ENCODE data around the gene FRMPD4. TPM values are rescaled to one million over a fixed set of nuclear protein-coding genes. Genes with fewer than 3 reads are reported as not detected.
A peak's percentile ranks its signal among the peaks of the same experiment; 100 is the strongest.

FRMPD4 gene
- total and polyA plus RNA-seq, 2 experiments from 2014 or later: 0.19 to 0.80 TPM

DNA sequence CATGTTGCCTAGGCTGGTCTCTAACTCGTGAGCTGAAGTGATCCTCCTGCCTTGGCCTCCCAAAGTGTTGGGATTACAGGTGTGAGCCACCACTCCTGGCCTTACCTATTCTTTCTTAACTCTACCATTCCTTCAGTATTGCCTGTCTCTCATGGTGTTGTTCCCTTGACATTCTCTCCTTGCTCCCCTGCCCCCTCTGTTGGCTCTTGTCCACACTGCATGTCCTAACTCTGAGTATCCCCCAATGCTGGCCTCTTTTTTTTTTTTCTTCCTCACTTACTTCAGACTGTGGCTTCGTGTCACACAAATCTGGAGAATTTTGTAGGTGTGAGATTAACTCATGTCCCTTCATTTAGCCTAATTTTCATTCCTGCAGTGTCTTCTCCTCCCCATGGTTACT, 22.9 kb upstream of the FRMPD4 start:
- H3K27ac ChIP-seq (ENCODE audit: low read depth): no peak overlapping the region
- no peaks in the 10 kb centered on the region for H3K9me2 ChIP-seq (ENCODE audit: insufficient read depth)
- Mint-ChIP-seq H3K9me3 (no peaks in the 10 kb centered on the region), H3K27ac (no peak overlapping the region), H3K36me3 (ENCODE audit: low read depth) (no peaks in the 10 kb centered on the region), H3K27me3 (ENCODE audit: insufficient read depth, low read depth, poor library complexity) (peaks cover 1% of the 10 kb centered on the region), H3K4me3 (no peak overlapping the region), H3K4me1 (no peaks in the 10 kb centered on the region)
- no peak overlapping the region for H3K4me2 ChIP-seq
- H4K20me1 ChIP-seq (replicated peaks; ENCODE audit: insufficient read depth): no peaks in the 10 kb centered on the region
- ATAC-seq (peak; percentile 77), DNase-seq (ENCODE audit: low spot score) (peak; percentile 66)
- H3K4me1 ChIP-seq (ENCODE audit: insufficient read depth): no peaks in the 10 kb centered on the region
- no peaks in the 10 kb centered on the region for H3K36me3 ChIP-seq (ENCODE audit: insufficient read depth)
- H3K79me2 ChIP-seq (replicated peaks; ENCODE audit: insufficient read depth): no peaks in the 10 kb centered on the region
- TF ChIP-seq, protein P1, sequence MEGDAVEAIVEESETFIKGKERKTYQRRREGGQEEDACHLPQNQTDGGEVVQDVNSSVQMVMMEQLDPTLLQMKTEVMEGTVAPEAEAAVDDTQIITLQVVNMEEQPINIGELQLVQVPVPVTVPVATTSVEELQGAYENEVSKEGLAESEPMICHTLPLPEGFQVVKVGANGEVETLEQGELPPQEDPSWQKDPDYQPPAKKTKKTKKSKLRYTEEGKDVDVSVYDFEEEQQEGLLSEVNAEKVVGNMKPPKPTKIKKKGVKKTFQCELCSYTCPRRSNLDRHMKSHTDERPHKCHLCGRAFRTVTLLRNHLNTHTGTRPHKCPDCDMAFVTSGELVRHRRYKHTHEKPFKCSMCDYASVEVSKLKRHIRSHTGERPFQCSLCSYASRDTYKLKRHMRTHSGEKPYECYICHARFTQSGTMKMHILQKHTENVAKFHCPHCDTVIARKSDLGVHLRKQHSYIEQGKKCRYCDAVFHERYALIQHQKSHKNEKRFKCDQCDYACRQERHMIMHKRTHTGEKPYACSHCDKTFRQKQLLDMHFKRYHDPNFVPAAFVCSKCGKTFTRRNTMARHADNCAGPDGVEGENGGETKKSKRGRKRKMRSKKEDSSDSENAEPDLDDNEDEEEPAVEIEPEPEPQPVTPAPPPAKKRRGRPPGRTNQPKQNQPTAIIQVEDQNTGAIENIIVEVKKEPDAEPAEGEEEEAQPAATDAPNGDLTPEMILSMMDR (conservative IDR thresholded peaks at IDR 0.05; ENCODE audit: low read depth in 2 of 2): peak; percentile 49 to 67
- TF ChIP-seq, protein P2, sequence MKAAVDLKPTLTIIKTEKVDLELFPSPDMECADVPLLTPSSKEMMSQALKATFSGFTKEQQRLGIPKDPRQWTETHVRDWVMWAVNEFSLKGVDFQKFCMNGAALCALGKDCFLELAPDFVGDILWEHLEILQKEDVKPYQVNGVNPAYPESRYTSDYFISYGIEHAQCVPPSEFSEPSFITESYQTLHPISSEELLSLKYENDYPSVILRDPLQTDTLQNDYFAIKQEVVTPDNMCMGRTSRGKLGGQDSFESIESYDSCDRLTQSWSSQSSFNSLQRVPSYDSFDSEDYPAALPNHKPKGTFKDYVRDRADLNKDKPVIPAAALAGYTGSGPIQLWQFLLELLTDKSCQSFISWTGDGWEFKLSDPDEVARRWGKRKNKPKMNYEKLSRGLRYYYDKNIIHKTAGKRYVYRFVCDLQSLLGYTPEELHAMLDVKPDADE (IDR thresholded peaks at IDR 0.05): no peak
- H3K27me3 ChIP-seq (ENCODE audit: insufficient read depth): no peaks in the 10 kb centered on the region
- no peak overlapping the region for H3K4me3 ChIP-seq
- no peak overlapping the region for H2AFZ ChIP-seq
- H3F3A ChIP-seq (replicated peaks; ENCODE audit: low read depth): no peaks in the 10 kb centered on the region

DNA sequence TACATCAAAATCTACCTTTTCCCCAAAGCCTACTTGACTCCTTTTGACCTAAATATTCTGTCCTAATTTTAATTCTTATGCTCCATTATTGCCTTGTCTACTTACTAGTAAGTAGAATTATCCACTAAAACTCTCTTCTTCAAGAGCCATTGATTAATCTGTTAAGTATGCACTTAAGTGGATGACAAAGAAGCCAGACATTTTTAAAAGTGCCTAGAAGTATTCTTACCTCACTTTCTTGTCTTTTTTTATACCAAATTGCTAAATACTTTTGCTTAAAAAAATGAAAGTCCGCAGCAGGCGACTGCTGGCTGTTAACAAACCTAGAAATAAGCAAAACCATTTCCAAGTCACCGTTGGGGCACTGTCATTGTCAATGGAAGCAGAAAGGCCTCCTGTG, 20.1 kb upstream of the FRMPD4 start:
- Histone ChIP-seq H3K36me3 (ENCODE audit: insufficient read depth) (no peaks in the 10 kb centered on the region), H2AFZ (no peak overlapping the region), H3K79me2 (replicated peaks; ENCODE audit: insufficient read depth) (no peaks in the 10 kb centered on the region), H3K4me2 (no peak overlapping the region), H3F3A (replicated peaks; ENCODE audit: low read depth) (no peaks in the 10 kb centered on the region), H3K27ac (ENCODE audit: low read depth) (no peak overlapping the region), H3K4me1 (ENCODE audit: insufficient read depth) (no peaks in the 10 kb centered on the region), H3K9me2 (ENCODE audit: insufficient read depth) (no peaks in the 10 kb centered on the region), H3K27me3 (ENCODE audit: insufficient read depth) (no peaks in the 10 kb centered on the region), H4K20me1 (replicated peaks; ENCODE audit: insufficient read depth) (no peaks in the 10 kb centered on the region), H3K4me3 (no peak overlapping the region)
- Mint-ChIP-seq H3K9me3 (no peaks in the 10 kb centered on the region), H3K4me3 (no peak overlapping the region), H3K27me3 (ENCODE audit: insufficient read depth, low read depth, poor library complexity) (peaks cover 1% of the 10 kb centered on the region), H3K36me3 (ENCODE audit: low read depth) (no peaks in the 10 kb centered on the region), H3K27ac (no peak overlapping the region), H3K4me1 (no peaks in the 10 kb centered on the region)
- ATAC-seq (no peak), DNase-seq (ENCODE audit: low spot score) (no peak)
- TF ChIP-seq, protein P3, sequence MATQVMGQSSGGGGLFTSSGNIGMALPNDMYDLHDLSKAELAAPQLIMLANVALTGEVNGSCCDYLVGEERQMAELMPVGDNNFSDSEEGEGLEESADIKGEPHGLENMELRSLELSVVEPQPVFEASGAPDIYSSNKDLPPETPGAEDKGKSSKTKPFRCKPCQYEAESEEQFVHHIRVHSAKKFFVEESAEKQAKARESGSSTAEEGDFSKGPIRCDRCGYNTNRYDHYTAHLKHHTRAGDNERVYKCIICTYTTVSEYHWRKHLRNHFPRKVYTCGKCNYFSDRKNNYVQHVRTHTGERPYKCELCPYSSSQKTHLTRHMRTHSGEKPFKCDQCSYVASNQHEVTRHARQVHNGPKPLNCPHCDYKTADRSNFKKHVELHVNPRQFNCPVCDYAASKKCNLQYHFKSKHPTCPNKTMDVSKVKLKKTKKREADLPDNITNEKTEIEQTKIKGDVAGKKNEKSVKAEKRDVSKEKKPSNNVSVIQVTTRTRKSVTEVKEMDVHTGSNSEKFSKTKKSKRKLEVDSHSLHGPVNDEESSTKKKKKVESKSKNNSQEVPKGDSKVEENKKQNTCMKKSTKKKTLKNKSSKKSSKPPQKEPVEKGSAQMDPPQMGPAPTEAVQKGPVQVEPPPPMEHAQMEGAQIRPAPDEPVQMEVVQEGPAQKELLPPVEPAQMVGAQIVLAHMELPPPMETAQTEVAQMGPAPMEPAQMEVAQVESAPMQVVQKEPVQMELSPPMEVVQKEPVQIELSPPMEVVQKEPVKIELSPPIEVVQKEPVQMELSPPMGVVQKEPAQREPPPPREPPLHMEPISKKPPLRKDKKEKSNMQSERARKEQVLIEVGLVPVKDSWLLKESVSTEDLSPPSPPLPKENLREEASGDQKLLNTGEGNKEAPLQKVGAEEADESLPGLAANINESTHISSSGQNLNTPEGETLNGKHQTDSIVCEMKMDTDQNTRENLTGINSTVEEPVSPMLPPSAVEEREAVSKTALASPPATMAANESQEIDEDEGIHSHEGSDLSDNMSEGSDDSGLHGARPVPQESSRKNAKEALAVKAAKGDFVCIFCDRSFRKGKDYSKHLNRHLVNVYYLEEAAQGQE (IDR thresholded peaks at IDR 0.05; ENCODE audit: unreplicated experiment): no peak
- TF ChIP-seq, protein P1 (conservative IDR thresholded peaks at IDR 0.05; ENCODE audit: low read depth in 2 of 2): no peak
- TF ChIP-seq EZH2 (IDR thresholded peaks at IDR 0.05; ENCODE audit: low read depth, unreplicated experiment) (no peak), EZH2phosphoT487 (IDR thresholded peaks at IDR 0.05; ENCODE audit: unreplicated experiment) (no peak)
- TF ChIP-seq, protein P4, sequence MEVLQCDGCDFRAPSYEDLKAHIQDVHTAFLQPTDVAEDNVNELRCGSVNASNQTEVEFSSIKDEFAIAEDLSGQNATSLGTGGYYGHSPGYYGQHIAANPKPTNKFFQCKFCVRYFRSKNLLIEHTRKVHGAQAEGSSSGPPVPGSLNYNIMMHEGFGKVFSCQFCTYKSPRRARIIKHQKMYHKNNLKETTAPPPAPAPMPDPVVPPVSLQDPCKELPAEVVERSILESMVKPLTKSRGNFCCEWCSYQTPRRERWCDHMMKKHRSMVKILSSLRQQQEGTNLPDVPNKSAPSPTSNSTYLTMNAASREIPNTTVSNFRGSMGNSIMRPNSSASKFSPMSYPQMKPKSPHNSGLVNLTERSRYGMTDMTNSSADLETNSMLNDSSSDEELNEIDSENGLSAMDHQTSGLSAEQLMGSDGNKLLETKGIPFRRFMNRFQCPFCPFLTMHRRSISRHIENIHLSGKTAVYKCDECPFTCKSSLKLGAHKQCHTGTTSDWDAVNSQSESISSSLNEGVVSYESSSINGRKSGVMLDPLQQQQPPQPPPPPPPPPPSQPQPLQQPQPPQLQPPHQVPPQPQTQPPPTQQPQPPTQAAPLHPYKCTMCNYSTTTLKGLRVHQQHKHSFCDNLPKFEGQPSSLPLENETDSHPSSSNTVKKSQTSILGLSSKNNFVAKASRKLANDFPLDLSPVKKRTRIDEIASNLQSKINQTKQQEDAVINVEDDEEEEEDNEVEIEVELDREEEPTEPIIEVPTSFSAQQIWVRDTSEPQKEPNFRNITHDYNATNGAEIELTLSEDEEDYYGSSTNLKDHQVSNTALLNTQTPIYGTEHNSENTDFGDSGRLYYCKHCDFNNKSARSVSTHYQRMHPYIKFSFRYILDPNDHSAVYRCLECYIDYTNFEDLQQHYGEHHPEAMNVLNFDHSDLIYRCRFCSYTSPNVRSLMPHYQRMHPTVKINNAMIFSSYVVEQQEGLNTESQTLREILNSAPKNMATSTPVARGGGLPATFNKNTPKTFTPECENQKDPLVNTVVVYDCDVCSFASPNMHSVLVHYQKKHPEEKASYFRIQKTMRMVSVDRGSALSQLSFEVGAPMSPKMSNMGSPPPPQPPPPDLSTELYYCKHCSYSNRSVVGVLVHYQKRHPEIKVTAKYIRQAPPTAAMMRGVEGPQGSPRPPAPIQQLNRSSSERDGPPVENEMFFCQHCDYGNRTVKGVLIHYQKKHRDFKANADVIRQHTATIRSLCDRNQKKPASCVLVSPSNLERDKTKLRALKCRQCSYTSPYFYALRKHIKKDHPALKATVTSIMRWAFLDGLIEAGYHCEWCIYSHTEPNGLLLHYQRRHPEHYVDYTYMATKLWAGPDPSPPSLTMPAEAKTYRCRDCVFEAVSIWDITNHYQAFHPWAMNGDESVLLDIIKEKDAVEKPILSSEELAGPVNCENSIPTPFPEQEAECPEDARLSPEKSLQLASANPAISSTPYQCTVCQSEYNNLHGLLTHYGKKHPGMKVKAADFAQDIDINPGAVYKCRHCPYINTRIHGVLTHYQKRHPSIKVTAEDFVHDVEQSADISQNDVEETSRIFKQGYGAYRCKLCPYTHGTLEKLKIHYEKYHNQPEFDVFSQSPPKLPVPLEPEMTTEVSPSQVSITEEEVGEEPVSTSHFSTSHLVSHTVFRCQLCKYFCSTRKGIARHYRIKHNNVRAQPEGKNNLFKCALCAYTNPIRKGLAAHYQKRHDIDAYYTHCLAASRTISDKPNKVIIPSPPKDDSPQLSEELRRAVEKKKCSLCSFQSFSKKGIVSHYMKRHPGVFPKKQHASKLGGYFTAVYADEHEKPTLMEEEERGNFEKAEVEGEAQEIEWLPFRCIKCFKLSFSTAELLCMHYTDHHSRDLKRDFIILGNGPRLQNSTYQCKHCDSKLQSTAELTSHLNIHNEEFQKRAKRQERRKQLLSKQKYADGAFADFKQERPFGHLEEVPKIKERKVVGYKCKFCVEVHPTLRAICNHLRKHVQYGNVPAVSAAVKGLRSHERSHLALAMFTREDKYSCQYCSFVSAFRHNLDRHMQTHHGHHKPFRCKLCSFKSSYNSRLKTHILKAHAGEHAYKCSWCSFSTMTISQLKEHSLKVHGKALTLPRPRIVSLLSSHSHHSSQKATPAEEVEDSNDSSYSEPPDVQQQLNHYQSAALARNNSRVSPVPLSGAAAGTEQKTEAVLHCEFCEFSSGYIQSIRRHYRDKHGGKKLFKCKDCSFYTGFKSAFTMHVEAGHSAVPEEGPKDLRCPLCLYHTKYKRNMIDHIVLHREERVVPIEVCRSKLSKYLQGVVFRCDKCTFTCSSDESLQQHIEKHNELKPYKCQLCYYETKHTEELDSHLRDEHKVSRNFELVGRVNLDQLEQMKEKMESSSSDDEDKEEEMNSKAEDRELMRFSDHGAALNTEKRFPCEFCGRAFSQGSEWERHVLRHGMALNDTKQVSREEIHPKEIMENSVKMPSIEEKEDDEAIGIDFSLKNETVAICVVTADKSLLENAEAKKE (CRISPR knock-in tag; IDR thresholded peaks at IDR 0.05): no peak

All from GM23338 (cell line).